SK-N-SH (cell line): ENCODE data around the gene LTV1. TPM values are rescaled to one million over a fixed set of nuclear protein-coding genes. Genes with fewer than 3 reads are reported as not detected.
"Not testable (repeated sequence)": the region's sequence is repeated elsewhere in the genome, so short reads cannot be mapped to it uniquely, and the experiment has no call there.

Source experiments
- CTCF ChIA-PET: fragments of 300-600, 350-600 bp; formaldehyde crosslinking; extraction: SDS; loops from one replicate; lab custom pipeline; 2021; lab: Yijun Ruan, JAX
- POLR2A ChIA-PET: fragments of 350-600 bp; sonication (Branson Sonifier 250); formaldehyde crosslinking; extraction: SDS; loops from one replicate; lab custom pipeline; 2020; ENCODE audit warnings: antibody characterized with exemption, inconsistent platforms; lab: Yijun Ruan, JAX
- DNase-seq: peaks from one replicate; pipeline ENCODE4 v3.0.0; 2012
- H2AFZ ChIP-seq: fragments of 200-600 bp; sonication (generic); 2 replicates; pipeline ENCODE4 v1.8.1; 2016; ENCODE audit warnings: antibody characterized with exemption, mild to moderate bottlenecking, low read depth
- H3F3A ChIP-seq: fragments of 200-600 bp; sonication (generic); replicated peaks from 2 replicates; pipeline ENCODE3; 2016; ENCODE audit warnings: antibody characterized with exemption, mild to moderate bottlenecking; ENCODE audit not compliant: insufficient read depth
- H3K27ac ChIP-seq, 2 experiments: fragments of 200-500 bp in 1 of 2; fragments of 200-600 bp in 1 of 2; sonication (Bioruptor generic) in 1 of 2; sonication (generic), shearing (Covaris generic) in 1 of 2; 2 replicates each; pipeline versions ENCODE4 v1.5.1 to v1.6.1; 2014 to 2016; ENCODE audit warnings: low read depth in 2 of 2, inconsistent platforms in 1 of 2, low read length in 1 of 2, mild to moderate bottlenecking in 1 of 2, mixed read lengths in 1 of 2
- H3K27me3 ChIP-seq: fragments of 200-600 bp; sonication (generic), shearing (Covaris generic); 2 replicates; pipeline ENCODE4 v1.6.1; 2016; ENCODE audit warnings: mixed run types; ENCODE audit not compliant: insufficient read depth
- H3K36me3 ChIP-seq, 2 experiments: fragments of 200-500 bp in 1 of 2; fragments of 200-600 bp in 1 of 2; sonication (Bioruptor generic) in 1 of 2; sonication (generic) in 1 of 2; replicated peaks in 1 of 2; 2 replicates each; pipeline versions ENCODE3 to v1.5.1; 2014 to 2016; ENCODE audit warnings: low read length in 1 of 2, mild to moderate bottlenecking in 1 of 2; ENCODE audit not compliant: insufficient read depth in 2 of 2, control insufficient read depth in 1 of 2
- H3K4me1 ChIP-seq, 2 experiments: fragments of 200-500 bp in 1 of 2; fragments of 200-600 bp in 1 of 2; sonication (Bioruptor generic) in 1 of 2; sonication (generic), shearing (Covaris generic) in 1 of 2; 2 replicates each; pipeline versions ENCODE4 v1.5.1 to v1.6.1; 2014 to 2016; ENCODE audit warnings: low read depth in 1 of 2, low read length in 1 of 2, mixed run types in 1 of 2; ENCODE audit not compliant: insufficient read depth in 2 of 2, control insufficient read depth in 1 of 2
- H3K4me2 ChIP-seq: fragments of 200-600 bp; sonication (generic), shearing (Covaris generic); 2 replicates; pipeline ENCODE4 v1.6.1; 2017; ENCODE audit warnings: mixed run types
- H3K4me3 ChIP-seq, 2 experiments: fragments of 200-500 bp in 1 of 2; fragments of 200-600 bp in 1 of 2; sonication (Bioruptor generic) in 1 of 2; sonication (generic), shearing (Covaris generic) in 1 of 2; 2 replicates each; pipeline versions ENCODE4 v1.5.1 to v1.8.1; 2014 to 2016; ENCODE audit warnings: low read depth in 2 of 2, inconsistent platforms in 1 of 2, low read length in 1 of 2, mild to moderate bottlenecking in 1 of 2, mixed read lengths in 1 of 2, moderate library complexity in 1 of 2
- H3K79me2 ChIP-seq: fragments of 200-600 bp; sonication (generic); 2 replicates; pipeline ENCODE4 v1.8.1; 2017; ENCODE audit warnings: mild to moderate bottlenecking; ENCODE audit not compliant: insufficient read depth
- H3K9ac ChIP-seq: fragments of 200-600 bp; sonication (generic); 2 replicates; pipeline ENCODE4 v1.6.1; 2017; ENCODE audit warnings: mixed run types
- H3K9me2 ChIP-seq: fragments of 200-600 bp; sonication (generic); 2 replicates; pipeline ENCODE4 v1.6.1; 2017; ENCODE audit warnings: mixed run types
- H3K9me3 ChIP-seq: fragments of 200-600 bp; sonication (generic); 2 replicates; pipeline ENCODE4 v1.6.1; 2017; ENCODE audit warnings: mixed run types, mild to moderate bottlenecking, moderate library complexity
- H4K20me1 ChIP-seq: fragments of 200-600 bp; sonication (generic); 2 replicates; pipeline ENCODE4 v1.6.1; 2017; ENCODE audit warnings: mild to moderate bottlenecking, mixed run types; ENCODE audit not compliant: insufficient read depth
- CHD2 ChIP-seq: fragments of 150-350 bp; IDR thresholded peaks from 2 replicates; pipeline ENCODE4 v1.6.1; 2018; ENCODE audit warnings: low read length; ENCODE audit not compliant: partially characterized antibody
- EP300 ChIP-seq, 2 experiments: IDR thresholded peaks; 2 replicates each; pipeline versions ENCODE4 v1.4.0 to v1.6.1; 2012; ENCODE audit warnings: borderline replicate concordance in 1 of 2, low read depth in 1 of 2, low read length in 1 of 2
- EZH2phosphoT487 ChIP-seq: fragments of 200-600 bp; sonication (generic); IDR thresholded peaks from 2 replicates; pipeline ENCODE4 v1.6.1; 2017; ENCODE audit warnings: low read depth, mixed run types, mild to moderate bottlenecking, antibody characterized with exemption, moderate library complexity, borderline replicate concordance
- FOXM1 ChIP-seq: IDR thresholded peaks from 2 replicates; pipeline ENCODE4 v1.4.0; 2012; ENCODE audit warnings: low read depth, mild to moderate bottlenecking
- JUND ChIP-seq: IDR thresholded peaks from 2 replicates; pipeline ENCODE4 v1.4.0; 2012
- MXI1 ChIP-seq: IDR thresholded peaks from 2 replicates; pipeline ENCODE4 v1.6.1; 2012; ENCODE audit warnings: mild to moderate bottlenecking, low read depth, low read length, improper control_type of control experiment
- POLR2AphosphoS5 ChIP-seq: IDR thresholded peaks from 2 replicates; pipeline ENCODE4 v1.6.1; 2012; ENCODE audit warnings: low read depth, low read length
- RAD21 ChIP-seq: IDR thresholded peaks from 2 replicates; pipeline ENCODE4 v1.6.1; 2012; ENCODE audit warnings: mild to moderate bottlenecking, low read length
- SMC3 ChIP-seq: IDR thresholded peaks from 2 replicates; pipeline ENCODE4 v1.6.1; 2012; ENCODE audit warnings: low read depth, low read length, improper control_type of control experiment
- TCF12 ChIP-seq: IDR thresholded peaks from 2 replicates; pipeline ENCODE4 v1.4.0; 2012
- YY1 ChIP-seq: IDR thresholded peaks from 2 replicates; pipeline ENCODE4 v1.4.0; 2012; ENCODE audit warnings: low read depth, mild to moderate bottlenecking
- WGBS: methylation state at CpG from one replicate; pipeline ENCODE4 v1.1.6; 2017; ENCODE audit warnings: low lambda C conversion rate; 5-methylcytosine and 5-hydroxymethylcytosine counted together
- polyA plus RNA-seq, 3 experiments: library from polyadenylated mRNA; depleted of rRNA; stranded (reverse); fragments of >200 nt; gene quantifications; 2 replicates each; pipeline ENCODE4 v1.2.3, GENCODE V29; 2012
- TF ChIP-seq, protein P1 (sequence below): IDR thresholded peaks from 2 replicates; pipeline ENCODE4 v1.4.0; 2012; ENCODE audit warnings: low read depth
- TF ChIP-seq, protein P2 (sequence below): fragments of 200-600 bp; sonication (generic); IDR thresholded peaks from 2 replicates; pipeline ENCODE4 v1.6.1; 2017; ENCODE audit warnings: antibody characterized with exemption, mild to moderate bottlenecking, moderate library complexity

The LTV1 gene
- polyA plus RNA-seq, 1 of the 3 experiments (the other 2 are of a cell fraction): 19.4 TPM

DNA sequence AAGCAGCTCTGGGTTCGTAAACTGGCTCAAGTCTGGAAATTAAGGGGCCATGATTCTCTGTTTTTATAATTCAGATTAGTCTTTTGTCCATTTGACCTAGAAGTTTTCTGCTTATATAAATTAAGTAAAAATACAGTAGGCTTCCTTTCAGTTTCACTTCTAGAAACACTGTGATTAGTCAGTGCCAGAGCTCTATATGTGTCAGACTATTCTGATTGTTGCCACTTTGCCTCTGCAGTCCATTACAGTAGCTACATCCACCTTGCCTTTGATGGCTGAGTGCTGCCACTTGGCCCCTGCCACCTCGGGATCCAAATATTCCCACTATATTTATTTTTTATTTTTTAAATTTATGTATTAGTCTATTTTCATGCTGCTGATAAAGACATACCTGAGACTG, 29.1 kb downstream of the LTV1 start:
- no peak for DNase-seq
- H3K9ac ChIP-seq: no peak overlapping the region
- ChIA-PET CTCF (no interaction called here), POLR2A (no interaction called here)
- H3K9me2 ChIP-seq: no peaks in the 10 kb centered on the region
- no peaks in the 10 kb centered on the region for H3K4me1 ChIP-seq
- H3K79me2 ChIP-seq: no peaks in the 10 kb centered on the region
- no peak overlapping the region for H2AFZ ChIP-seq
- H3K9me3 ChIP-seq: no peaks in the 10 kb centered on the region
- H3K36me3 ChIP-seq: no peaks in the 10 kb centered on the region
- H3K4me3 ChIP-seq: no peak overlapping the region
- no peak overlapping the region; the same call in 1 of the 2 replicates for H3K4me2 ChIP-seq
- 38% methylated on average over 2 of the region's 2 CpGs for WGBS
- H4K20me1 ChIP-seq: no peaks in the 10 kb centered on the region
- TF ChIP-seq JUND: no peak
- no peak for TF ChIP-seq MXI1
- TF ChIP-seq TCF12: no peak
- TF ChIP-seq FOXM1: no peak
- TF ChIP-seq EZH2phosphoT487: no peak
- TF ChIP-seq POLR2AphosphoS5: no peak
- no peak for TF ChIP-seq SMC3
- TF ChIP-seq EP300 (IDR thresholded peaks at IDR 0.05; ENCODE audit: borderline replicate concordance in 1 of 2, low read depth in 1 of 2, low read length in 1 of 2): no peak
- TF ChIP-seq, protein P1, sequence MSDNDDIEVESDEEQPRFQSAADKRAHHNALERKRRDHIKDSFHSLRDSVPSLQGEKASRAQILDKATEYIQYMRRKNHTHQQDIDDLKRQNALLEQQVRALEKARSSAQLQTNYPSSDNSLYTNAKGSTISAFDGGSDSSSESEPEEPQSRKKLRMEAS: no peak
- TF ChIP-seq YY1: no peak
- no peak for TF ChIP-seq CHD2
- TF ChIP-seq, protein P2, sequence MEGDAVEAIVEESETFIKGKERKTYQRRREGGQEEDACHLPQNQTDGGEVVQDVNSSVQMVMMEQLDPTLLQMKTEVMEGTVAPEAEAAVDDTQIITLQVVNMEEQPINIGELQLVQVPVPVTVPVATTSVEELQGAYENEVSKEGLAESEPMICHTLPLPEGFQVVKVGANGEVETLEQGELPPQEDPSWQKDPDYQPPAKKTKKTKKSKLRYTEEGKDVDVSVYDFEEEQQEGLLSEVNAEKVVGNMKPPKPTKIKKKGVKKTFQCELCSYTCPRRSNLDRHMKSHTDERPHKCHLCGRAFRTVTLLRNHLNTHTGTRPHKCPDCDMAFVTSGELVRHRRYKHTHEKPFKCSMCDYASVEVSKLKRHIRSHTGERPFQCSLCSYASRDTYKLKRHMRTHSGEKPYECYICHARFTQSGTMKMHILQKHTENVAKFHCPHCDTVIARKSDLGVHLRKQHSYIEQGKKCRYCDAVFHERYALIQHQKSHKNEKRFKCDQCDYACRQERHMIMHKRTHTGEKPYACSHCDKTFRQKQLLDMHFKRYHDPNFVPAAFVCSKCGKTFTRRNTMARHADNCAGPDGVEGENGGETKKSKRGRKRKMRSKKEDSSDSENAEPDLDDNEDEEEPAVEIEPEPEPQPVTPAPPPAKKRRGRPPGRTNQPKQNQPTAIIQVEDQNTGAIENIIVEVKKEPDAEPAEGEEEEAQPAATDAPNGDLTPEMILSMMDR: no peak
- TF ChIP-seq RAD21: no peak
- H3K27ac ChIP-seq: no peak overlapping the region
- no peaks in the 10 kb centered on the region for H3F3A ChIP-seq
- no peaks in the 10 kb centered on the region for H3K27me3 ChIP-seq

DNA sequence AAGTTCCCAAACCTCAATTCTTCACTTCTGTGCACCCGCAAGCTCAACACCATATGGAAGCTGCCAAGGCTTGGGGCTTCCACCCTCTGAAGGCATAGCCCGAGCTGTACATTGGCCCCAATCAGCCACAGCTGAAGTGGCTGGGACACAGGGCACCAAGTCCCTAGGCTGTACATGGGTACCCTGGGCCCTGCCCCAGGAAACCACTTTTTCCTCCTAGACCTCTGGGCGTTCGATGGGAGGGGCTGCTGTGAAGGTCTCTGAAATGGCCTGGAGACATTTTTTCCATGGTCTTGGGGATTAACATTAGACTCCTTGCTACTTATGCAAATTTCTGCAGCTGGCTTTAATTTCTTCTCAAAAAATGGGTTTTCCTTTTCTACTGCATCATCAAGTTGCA, 30.5 kb downstream of the LTV1 start:
- H3K79me2 ChIP-seq, H3K4me3 ChIP-seq, POLR2A ChIA-PET, H3K27me3 ChIP-seq, CTCF ChIA-PET, H4K20me1 ChIP-seq, H3K4me2 ChIP-seq, H3K27ac ChIP-seq, DNase-seq, H3K9me3 ChIP-seq, H3K4me1 ChIP-seq, H3K9ac ChIP-seq, H3K9me2 ChIP-seq, H2AFZ ChIP-seq, H3K36me3 ChIP-seq, H3F3A ChIP-seq: not testable (repeated sequence)
- WGBS: 50% methylated on average over 2 of the region's 4 CpGs

DNA sequence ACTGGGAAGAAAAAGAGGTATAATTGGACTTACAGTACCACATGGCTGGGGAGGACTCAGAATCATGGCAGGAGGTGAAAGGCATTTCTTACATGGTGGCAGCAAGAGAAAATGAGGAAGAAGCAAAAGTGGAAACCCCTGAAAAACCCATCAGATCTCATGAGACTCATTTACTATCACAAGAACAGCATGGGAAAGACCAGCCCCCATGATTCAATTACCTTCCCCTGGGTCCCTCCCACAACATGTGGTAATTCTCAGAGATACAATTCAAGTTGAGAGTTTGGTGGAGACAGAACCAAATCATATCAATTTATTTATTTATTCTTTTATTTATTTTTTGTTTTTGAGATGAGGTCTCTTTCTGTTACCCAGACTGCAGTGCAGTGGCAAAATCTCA, 31.4 kb downstream of the LTV1 start:
- POLR2A ChIA-PET, H3K27ac ChIP-seq, H3K9me2 ChIP-seq, H3K4me3 ChIP-seq, CTCF ChIA-PET, H3K36me3 ChIP-seq, H3K9me3 ChIP-seq, H3K4me1 ChIP-seq, H3K9ac ChIP-seq, H3K4me2 ChIP-seq, DNase-seq, H3K79me2 ChIP-seq, H4K20me1 ChIP-seq, H3F3A ChIP-seq, H3K27me3 ChIP-seq, H2AFZ ChIP-seq: not testable (repeated sequence)
